IMR-90 (cell line): ENCODE data around the gene ZNF350. TPM values are rescaled to one million over a fixed set of nuclear protein-coding genes. Genes with fewer than 3 reads are reported as not detected.

ENCODE experiments used
- ATAC-seq: fragments of 200-7000 bp; cut with Tn5 transposase; 2 replicates; pipeline ENCODE4 v1.9.1; 2020; ENCODE audit warnings: low read depth, mild to moderate bottlenecking, moderate library complexity
- BruUV-seq: library from RNA; stranded (reverse); fragments of 400-500 nt; replicated peaks from 2 replicates; lab custom pipeline; 2021; lab: Mats Ljungman, UMichigan
- CTCF ChIA-PET: fragments of 300-600 bp; formaldehyde crosslinking; extraction: SDS; loops from one replicate; lab custom pipeline; 2021; ENCODE audit warnings: antibody characterized with exemption; lab: Yijun Ruan, JAX
- POLR2A ChIA-PET: fragments of 300-600 bp; sonication (Branson Sonifier 250); formaldehyde crosslinking; loops from one replicate; lab custom pipeline; 2022; ENCODE audit warnings: antibody characterized with exemption; ENCODE audit not compliant: unreplicated experiment; lab: Charles Lee
- DNase-seq: peaks from one replicate; pipeline ENCODE4 v3.0.0; 2013
- H2AFZ ChIP-seq: replicated peaks from 2 replicates; pipeline ENCODE3; 2013; ENCODE audit warnings: low read length, mild to moderate bottlenecking; ENCODE audit not compliant: poor library complexity
- H2AK5ac ChIP-seq: 2 replicates; pipeline ENCODE4 v1.6.1; 2013; ENCODE audit warnings: low read depth, low read length, inconsistent platforms
- H2AK9ac ChIP-seq: replicated peaks from 2 replicates; pipeline ENCODE3; 2013; ENCODE audit warnings: mild to moderate bottlenecking, low read depth, low read length, moderate library complexity; ENCODE audit not compliant: poor library complexity
- H2BK120ac ChIP-seq: 2 replicates; pipeline ENCODE4 v1.6.1; 2013; ENCODE audit warnings: low read depth, low read length, inconsistent platforms
- H2BK15ac ChIP-seq: 3 replicates; pipeline ENCODE4 v1.6.1; 2013; ENCODE audit warnings: low read depth, low read length, inconsistent platforms
- H2BK20ac ChIP-seq: 2 replicates; pipeline ENCODE4 v1.6.1; 2013; ENCODE audit warnings: low read depth, mild to moderate bottlenecking, inconsistent platforms, low read length, moderate library complexity
- H2BK5ac ChIP-seq: 2 replicates; pipeline ENCODE4 v1.6.1; 2013; ENCODE audit warnings: mild to moderate bottlenecking, low read depth, low read length, inconsistent platforms; ENCODE audit not compliant: poor library complexity, severe bottlenecking
- H3K14ac ChIP-seq: replicated peaks from 2 replicates; pipeline ENCODE4 v1.6.1; 2013; ENCODE audit warnings: low read depth, low read length, inconsistent platforms
- H3K18ac ChIP-seq: 2 replicates; pipeline ENCODE4 v1.6.1; 2013; ENCODE audit warnings: low read depth, low read length, control low read depth
- H3K23ac ChIP-seq: 2 replicates; pipeline ENCODE4 v1.6.1; 2013; ENCODE audit warnings: low read depth, low read length, inconsistent platforms
- H3K27ac ChIP-seq: 2 replicates; pipeline ENCODE4 v1.5.1; 2013; ENCODE audit warnings: mild to moderate bottlenecking, control low read depth, low read length; ENCODE audit not compliant: insufficient read depth
- H3K27me3 ChIP-seq: 2 replicates; pipeline ENCODE4 v1.6.1; 2013; ENCODE audit warnings: low read length; ENCODE audit not compliant: control insufficient read depth, insufficient read depth
- H3K36me3 ChIP-seq: 2 replicates; pipeline ENCODE4 v1.6.1; 2013; ENCODE audit warnings: low read length, mixed read lengths; ENCODE audit not compliant: control insufficient read depth, insufficient read depth
- H3K4ac ChIP-seq: 2 replicates; pipeline ENCODE4 v1.6.1; 2013; ENCODE audit warnings: low read depth, low read length, inconsistent platforms
- H3K4me1 ChIP-seq: 2 replicates; pipeline ENCODE4 v1.6.1; 2013; ENCODE audit warnings: low read length, mixed read lengths; ENCODE audit not compliant: control insufficient read depth, insufficient read depth
- H3K4me2 ChIP-seq: 2 replicates; pipeline ENCODE4 v1.6.1; 2013; ENCODE audit warnings: low read depth, mild to moderate bottlenecking, control low read depth, low read length, moderate library complexity
- H3K4me3 ChIP-seq: 2 replicates; pipeline ENCODE4 v1.5.1; 2013; ENCODE audit warnings: low read depth, mild to moderate bottlenecking, control low read depth, low read length, moderate library complexity; ENCODE audit not compliant: insufficient read depth
- H3K56ac ChIP-seq: 2 replicates; pipeline ENCODE4 v1.6.1; 2013; ENCODE audit warnings: low read length, inconsistent platforms; ENCODE audit not compliant: insufficient read depth; ENCODE audit errors: extremely low read depth
- H3K79me1 ChIP-seq, 2 experiments: 2 replicates each; pipeline ENCODE4 v1.6.1; 2013; ENCODE audit warnings: low read length in 2 of 2, inconsistent platforms in 1 of 2, low read depth in 1 of 2
- H3K9ac ChIP-seq: 2 replicates; pipeline ENCODE4 v1.6.1; 2013; ENCODE audit warnings: low read depth, low read length, control low read depth
- H3K9me1 ChIP-seq: 2 replicates; pipeline ENCODE4 v1.6.1; 2013; ENCODE audit warnings: low read length, inconsistent platforms; ENCODE audit not compliant: insufficient read depth
- H3K9me3 ChIP-seq: 2 replicates; pipeline ENCODE4 v1.6.1; 2013; ENCODE audit warnings: low read length; ENCODE audit not compliant: control insufficient read depth, insufficient read depth
- H4K20me1 ChIP-seq: 2 replicates; pipeline ENCODE4 v1.6.1; 2013; ENCODE audit warnings: low read length, inconsistent platforms; ENCODE audit not compliant: insufficient read depth
- H4K5ac ChIP-seq: 2 replicates; pipeline ENCODE4 v1.6.1; 2013; ENCODE audit warnings: mild to moderate bottlenecking, low read depth, low read length, control low read depth
- H4K8ac ChIP-seq, 2 experiments: 2 replicates each; pipeline ENCODE4 v1.6.1; 2013; ENCODE audit warnings: low read depth in 2 of 2, low read length in 2 of 2, control low read depth in 1 of 2, inconsistent platforms in 1 of 2
- H4K91ac ChIP-seq: 2 replicates; pipeline ENCODE4 v1.6.1; 2013; ENCODE audit warnings: low read depth, low read length, inconsistent platforms; ENCODE audit not compliant: insufficient read depth
- CEBPB ChIP-seq: IDR thresholded peaks from 2 replicates; pipeline ENCODE4 v1.6.1; 2012; ENCODE audit warnings: low read depth, low read length, improper control_type of control experiment
- MAZ ChIP-seq: IDR thresholded peaks from 2 replicates; pipeline ENCODE4 v1.6.1; 2012; ENCODE audit warnings: low read depth, mild to moderate bottlenecking, low read length, improper control_type of control experiment, moderate library complexity, borderline replicate concordance
- MXI1 ChIP-seq: IDR thresholded peaks from 2 replicates; pipeline ENCODE4 v1.6.1; 2012; ENCODE audit warnings: low read depth, mild to moderate bottlenecking, low read length, moderate library complexity, borderline replicate concordance
- POLR2A ChIP-seq: IDR thresholded peaks from 2 replicates; pipeline ENCODE4 v1.6.1; 2012; ENCODE audit warnings: mild to moderate bottlenecking, low read depth, low read length
- SMC3 ChIP-seq: fragments of 150-350 bp; IDR thresholded peaks from 2 replicates; pipeline ENCODE4 v1.6.1; 2016; ENCODE audit warnings: low read depth, mild to moderate bottlenecking, antibody characterized with exemption, low read length, moderate library complexity
- USF2 ChIP-seq: fragments of 150-350 bp; IDR thresholded peaks from 2 replicates; pipeline ENCODE4 v1.6.1; 2017; ENCODE audit warnings: mild to moderate bottlenecking, antibody characterized with exemption, low read length, low read depth
- WGBS, 2 experiments: methylation state at CpG; one replicate each; pipeline versions ENCODE4 v1.1.5 to v1.1.7; 2013; ENCODE audit warnings: missing lambda C conversion rate in 2 of 2; ENCODE audit not compliant: insufficient read length in 1 of 2; ENCODE audit errors: extremely low coverage in 2 of 2; 5-methylcytosine and 5-hydroxymethylcytosine counted together
- dilution Hi-C: fragments of 300-500 bp; cut with HindIII; formaldehyde crosslinking; loops from one replicate; pipeline ENCODE4 v1.14.3; 2018; ENCODE audit warnings: low sequenced_read_pairs; ENCODE audit not compliant: unreplicated experiment
- in situ Hi-C: fragments of 300-500 bp; cut with MboI; formaldehyde crosslinking; loops from 3 replicates; pipeline ENCODE4 v1.14.3; 2019; ENCODE audit warnings: low sequenced_read_pairs, inconsistent platforms, mixed read lengths
- intact Hi-C: fragments of 100-400 bp; cut with micrococcal nuclease; formaldehyde crosslinking; loops from 2 replicates; pipeline ENCODE4 v1.10.0; 2022
- polyA plus RNA-seq, 3 experiments: library from polyadenylated mRNA; depleted of rRNA; stranded (reverse); fragments of >200 nt; gene quantifications; 2 replicates each; pipeline ENCODE4 v1.2.3, GENCODE V29; 2012; ENCODE audit warnings: low replicate concordance in 1 of 3
- total RNA-seq: library from RNA; depleted of rRNA; stranded (reverse); fragments of >200 nt; gene quantifications from 2 replicates; pipeline ENCODE4 v1.2.3, GENCODE V29; 2012

Gene ZNF350
- total and polyA plus RNA-seq, 2 of the 4 experiments (the other 2 are of a cell fraction) = 4.7 to 14.0 TPM

- Histone ChIP-seq H4K91ac (no peak overlapping the region), H2AK9ac (no peak overlapping the region), H4K5ac (no peak overlapping the region), H3K4me1 (no peaks in the 10 kb centered on the region), H3K9me3 (peaks cover 54% of the 10 kb centered on the region), H3K79me1 (no peaks in the 10 kb centered on the region), H3K9ac (no peak overlapping the region), H3K4me3 (no peak overlapping the region), H2BK5ac (no peak overlapping the region), H3K23ac (no peak overlapping the region), H2AK5ac (no peak overlapping the region), H3K56ac (no peak overlapping the region), H3K27me3 (no peaks in the 10 kb centered on the region), H3K4me2 (no peak overlapping the region), H4K20me1 (no peaks in the 10 kb centered on the region), H2AFZ (no peak overlapping the region), H3K4ac (no peak overlapping the region), H3K18ac (no peak overlapping the region), H3K27ac (no peak overlapping the region), H3K36me3 (no peaks in the 10 kb centered on the region), H3K14ac (no peak overlapping the region), H2BK120ac (no peak overlapping the region), H2BK15ac (no peak overlapping the region), H3K9me1 (no peaks in the 10 kb centered on the region), H4K8ac (no peak overlapping the region), H2BK20ac (no peak overlapping the region)
- TF ChIP-seq POLR2A = no peak
- TF ChIP-seq MAZ = no peak
- no peak for TF ChIP-seq SMC3
- TF ChIP-seq USF2 = no peak
- no peak for TF ChIP-seq CEBPB
- no peak for TF ChIP-seq MXI1
- no CpG with 5 or more reads among the region's 3 CpGs for WGBS, 2 experiments
- POLR2A ChIA-PET = no interaction called here
- intact Hi-C loops (loop anchor here (10.0 kb wide), 1 partner anchor 315 kb away; no protein-coding TSS in a partner anchor), in situ Hi-C loops (no loop called here), dilution Hi-C loops (no loop called here)
- BruUV-seq = no TSS peak
- CTCF ChIA-PET = no interaction called here
- DNase-seq = no peak
- ATAC-seq = no peak
These were observed 67.0 kb downstream of the ZNF350 start for GRCh38 chr19:51919606-51920005.
